ENCODE results near the gene TIMP2. TPM values are rescaled to one million over a fixed set of nuclear protein-coding genes. Genes with fewer than 3 reads are reported as not detected.
A peak's percentile ranks its signal among the peaks of the same experiment; 100 is the strongest.

Gene TIMP2
- total and polyA plus RNA-seq, 2 of the 13 experiments (the other 11 are each of a cell fraction or from before 2014, with no cell fraction given) = 3.8 to 8.5 TPM

GRCh38 chr17:78933025-78933958 lies 8.1 kb upstream of the TIMP2 start (continued):
- TF ChIP-seq NAIF1 (CRISPR knock-in tag; IDR thresholded peaks at IDR 0.05; ENCODE audit: borderline replicate concordance) = no peak
- TF ChIP-seq BHLHE40 (IDR thresholded peaks at IDR 0.05; ENCODE audit: low read length) = peak; percentile 42; the same call in 1 of the 2 replicates
- no peak for TF ChIP-seq ZMYM4 (CRISPR knock-in tag; IDR thresholded peaks at IDR 0.05)
- no peak for TF ChIP-seq TP53 (CRISPR knock-in tag; conservative IDR thresholded peaks at IDR 0.05)
- no peak for TF ChIP-seq ZNF749 (CRISPR knock-in tag; IDR thresholded peaks at IDR 0.05; ENCODE audit: borderline replicate concordance)
- 0 out of 2 replicates have a peak, but pooled peaks have one; percentile 33 for TF ChIP-seq SMAD1 (CRISPR knock-in tag; IDR thresholded peaks at IDR 0.05; ENCODE audit: borderline replicate concordance, low read depth)
- TF ChIP-seq MED13 (CRISPR knock-in tag; IDR thresholded peaks at IDR 0.05) = no peak
- TF ChIP-seq DPF2 (CRISPR knock-in tag; IDR thresholded peaks at IDR 0.05; ENCODE audit: borderline replicate concordance, low read depth) = 0 out of 2 replicates have a peak, but pooled peaks have one; percentile 47
- TF ChIP-seq JUNB (CRISPR knock-in tag; IDR thresholded peaks at IDR 0.05; ENCODE audit: borderline replicate concordance) = no peak; the same call in 1 of the 2 replicates
- TF ChIP-seq ZNF782 (CRISPR knock-in tag; IDR thresholded peaks at IDR 0.05; ENCODE audit: borderline replicate concordance) = no peak
- peak in 1 of 2 experiments; percentile 47; a peak in 1 of 4 replicates for TF ChIP-seq KLF16 (CRISPR knock-in tag; IDR thresholded peaks at IDR 0.05)
- TF ChIP-seq RAD51 (IDR thresholded peaks at IDR 0.05; ENCODE audit: borderline replicate concordance) = no peak
- TF ChIP-seq ZNF724P (CRISPR knock-in tag; IDR thresholded peaks at IDR 0.05; ENCODE audit: borderline replicate concordance) = no peak
- TF ChIP-seq FOSL1 (CRISPR knock-in tag; IDR thresholded peaks at IDR 0.05; ENCODE audit: borderline replicate concordance) = peak; percentile 67; the same call in 1 of the 2 replicates
- peak; percentile 41; the same call in 1 of the 2 replicates for TF ChIP-seq SMAD3 (CRISPR knock-in tag; IDR thresholded peaks at IDR 0.05)
- no peak for TF ChIP-seq DMTF1 (CRISPR knock-in tag; IDR thresholded peaks at IDR 0.05)
- no peak for TF ChIP-seq ZBTB8A (CRISPR knock-in tag; IDR thresholded peaks at IDR 0.05; ENCODE audit: borderline replicate concordance, low read depth)
- TF ChIP-seq MEIS2 (CRISPR knock-in tag; IDR thresholded peaks at IDR 0.05) = peak; percentile 77
- TF ChIP-seq NFE2L1 (CRISPR knock-in tag; IDR thresholded peaks at IDR 0.05; ENCODE audit: borderline replicate concordance) = 0 out of 2 replicates have a peak, but pooled peaks have one; percentile 66
- no peak for TF ChIP-seq E2F5 (CRISPR knock-in tag; conservative IDR thresholded peaks at IDR 0.05)
- TF ChIP-seq MTA1 (CRISPR knock-in tag; IDR thresholded peaks at IDR 0.05; ENCODE audit: borderline replicate concordance) = 0 out of 2 replicates have a peak, but pooled peaks have one; percentile 0
- TF ChIP-seq FOXP4 (CRISPR knock-in tag; IDR thresholded peaks at IDR 0.05) = peak; percentile 78
- TF ChIP-seq CREB3 (CRISPR knock-in tag; IDR thresholded peaks at IDR 0.05) = no peak
